GM12878 (cell line): Measurements from ENCODE around the gene HSPA12A. TPM values are rescaled to one million over a fixed set of nuclear protein-coding genes. Genes with fewer than 3 reads are reported as not detected.

Experiments
- ATAC-seq: fragments of 200-7000 bp; cut with Tn5 transposase; 3 replicates; pipeline ENCODE4 v1.9.1; 2020; ENCODE audit warnings: mild to moderate bottlenecking, moderate library complexity
- BruUV-seq: library from RNA; stranded (reverse); fragments of 400-500 nt; replicated peaks from 2 replicates; lab custom pipeline; 2021; lab: Mats Ljungman, UMichigan
- CTCF ChIA-PET: fragments of 300-600 bp; sonication (Branson Sonifier 250); formaldehyde crosslinking; extraction: SDS; loops from one replicate; lab custom pipeline; 2021; ENCODE audit warnings: inconsistent platforms; lab: Yijun Ruan, JAX
- POLR2A ChIA-PET: fragments of 350-600 bp; formaldehyde crosslinking; extraction: SDS; loops from one replicate; lab custom pipeline; 2021; ENCODE audit warnings: inconsistent platforms; lab: Charles Lee
- RAD21 ChIA-PET: fragments of 300-600 bp; sonication (Branson Sonifier 250); formaldehyde crosslinking; loops from one replicate; lab custom pipeline; 2023; ENCODE audit warnings: antibody characterized with exemption; ENCODE audit not compliant: unreplicated experiment; lab: Charles Lee
- SMC1A ChIA-PET: fragments of 300-600 bp; sonication (Branson Sonifier 250); formaldehyde crosslinking; loops from one replicate; lab custom pipeline; 2023; ENCODE audit not compliant: unreplicated experiment, uncharacterized antibody; lab: Charles Lee
- DNase-seq: peaks from one replicate; pipeline ENCODE4 v3.0.0-alpha.2; 2011; ENCODE audit warnings: low read depth, low spot score
- FAIRE-seq: peaks from 3 replicates; lab custom pipeline; 2011; peaks lifted over from hg19 to GRCh38; lab: Jason Lieb, UNC
- H2AFZ ChIP-seq: 2 replicates; pipeline ENCODE4 v1.6.0; 2011; ENCODE audit warnings: low read depth, low read length, control low read depth; ENCODE audit not compliant: control insufficient read depth
- H3K27ac ChIP-seq: 2 replicates; pipeline ENCODE4 v1.5.1; 2011; ENCODE audit warnings: control low read depth; ENCODE audit not compliant: control insufficient read depth, insufficient read depth
- H3K27me3 ChIP-seq, 2 experiments: replicated peaks in 1 of 2; 2 replicates each; pipeline versions ENCODE4 v1.6.0 to v1.6.1; 2011; ENCODE audit warnings: low read length in 1 of 2; ENCODE audit not compliant: control insufficient read depth in 2 of 2, insufficient read depth in 2 of 2
- H3K36me3 ChIP-seq, 2 experiments: 2 replicates each; pipeline ENCODE4 v1.5.1; 2011; ENCODE audit warnings: low read length in 1 of 2; ENCODE audit not compliant: control insufficient read depth in 2 of 2, insufficient read depth in 2 of 2
- H3K4me1 ChIP-seq: 2 replicates; pipeline ENCODE4 v1.6.1; 2011; ENCODE audit warnings: mild to moderate bottlenecking, low read length, moderate library complexity, mixed read lengths; ENCODE audit not compliant: control insufficient read depth, insufficient read depth
- H3K4me2 ChIP-seq: 2 replicates; pipeline ENCODE4 v1.6.0; 2011; ENCODE audit warnings: control low read depth; ENCODE audit not compliant: control insufficient read depth, insufficient read depth
- H3K4me3 ChIP-seq: fragments of 200-600 bp; sonication (generic); 2 replicates; pipeline ENCODE4 v1.5.1; 2016
- H3K79me2 ChIP-seq: 2 replicates; pipeline ENCODE4 v1.6.0; 2011; ENCODE audit warnings: low read length; ENCODE audit not compliant: control insufficient read depth, insufficient read depth
- H3K9ac ChIP-seq: 2 replicates; pipeline ENCODE4 v1.8.0; 2011; ENCODE audit warnings: low read length, control low read depth, mixed read lengths; ENCODE audit not compliant: control insufficient read depth, insufficient read depth
- H3K9me3 ChIP-seq: replicated peaks from 3 replicates; pipeline ENCODE4 v1.5.1; 2011; ENCODE audit warnings: mild to moderate bottlenecking, low read length; ENCODE audit not compliant: control insufficient read depth, insufficient read depth
- H4K20me1 ChIP-seq: 2 replicates; pipeline ENCODE4 v1.6.0; 2011; ENCODE audit not compliant: control insufficient read depth, insufficient read depth
- ATF3 ChIP-seq: IDR thresholded peaks from 2 replicates; pipeline ENCODE4 v1.6.1; 2011; ENCODE audit warnings: low read depth, mild to moderate bottlenecking, low read length, moderate library complexity, borderline replicate concordance; ENCODE audit errors: extremely low read depth
- CTCF ChIP-seq, 3 experiments: IDR thresholded peaks in 2 of 3; conservative IDR thresholded peaks in 1 of 3; 2 replicates each; pipeline ENCODE4 v1.5.1; 2011; ENCODE audit warnings: low read depth in 3 of 3, low read length in 3 of 3, mild to moderate bottlenecking in 3 of 3, control low read depth in 2 of 3, moderate library complexity in 2 of 3, inconsistent platforms in 1 of 3, mixed read lengths in 1 of 3; ENCODE audit not compliant: control insufficient read depth in 2 of 3, insufficient read depth in 1 of 3; ENCODE audit errors: extremely low read depth in 1 of 3
- HDAC6 ChIP-seq: fragments of 200-600 bp; sonication (generic); IDR thresholded peaks from one replicate; pipeline ENCODE4 v1.8.0; 2017; ENCODE audit warnings: antibody characterized with exemption; ENCODE audit not compliant: unreplicated experiment
- IRF5 ChIP-seq: fragments of 450-650 bp; IDR thresholded peaks from 2 replicates; pipeline ENCODE4 v1.6.1; 2017; ENCODE audit warnings: borderline replicate concordance
- JUNB ChIP-seq: IDR thresholded peaks from 2 replicates; pipeline ENCODE4 v1.6.1; 2016; ENCODE audit warnings: antibody characterized with exemption, mild to moderate bottlenecking
- MEF2A ChIP-seq: IDR thresholded peaks from 2 replicates; pipeline ENCODE4 v1.6.1; 2011; ENCODE audit warnings: low read depth, mild to moderate bottlenecking, low read length, moderate library complexity; ENCODE audit not compliant: insufficient read depth
- RFX5 ChIP-seq: IDR thresholded peaks from 2 replicates; pipeline ENCODE4 v1.6.1; 2011; ENCODE audit warnings: low read depth, low read length, improper control_type of control experiment
- SPI1 ChIP-seq: IDR thresholded peaks from 2 replicates; pipeline ENCODE4 v1.6.1; 2011; ENCODE audit warnings: low read depth, mild to moderate bottlenecking, low read length, moderate library complexity, borderline replicate concordance; ENCODE audit not compliant: insufficient read depth
- SREBF2 ChIP-seq: IDR thresholded peaks from 2 replicates; pipeline ENCODE4 v1.6.1; 2012; ENCODE audit warnings: mild to moderate bottlenecking, low read length
- ZNF274 ChIP-seq: IDR thresholded peaks from one replicate; pipeline ENCODE4 v1.8.0; 2011; ENCODE audit not compliant: insufficient read length, insufficient read depth
- WGBS: methylation state at CpG from one replicate; pipeline ENCODE4 v1.1.6; 2016; ENCODE audit warnings: low lambda C conversion rate; ENCODE audit not compliant: insufficient replicate concordance, insufficient coverage; ENCODE audit errors: missing lambda C conversion rate; 5-methylcytosine and 5-hydroxymethylcytosine counted together
- in situ Hi-C: fragments of 300-500 bp; cut with MboI; formaldehyde crosslinking; loops from 9 replicates; pipeline ENCODE4 v1.14.3; 2018; ENCODE audit warnings: mixed read lengths
- intact Hi-C: fragments of 100-400 bp; cut with micrococcal nuclease; formaldehyde crosslinking; loops from one replicate; pipeline ENCODE4 v1.14.2; 2022; ENCODE audit not compliant: unreplicated experiment
- polyA plus RNA-seq, 11 experiments: library from polyadenylated mRNA; depleted of rRNA in 4 of 11; unstranded in 6 of 11; stranded (reverse) in 5 of 11; fragments of >200 nt; fragmentation: Nextera tagmentation in 4 of 11; fragmentation: Illumina TruSeq in 1 of 11; extraction: Ambion mirVana in 4 of 11; extraction: Trizol in 1 of 11; gene quantifications; 1 replicate in 1 of 11; 2 replicates in 10 of 11; pipeline versions ENCODE4 v1.2.1 to v1.2.3, GENCODE V29; 2011 to 2016; ENCODE audit warnings: inconsistent platforms in 2 of 11, missing spikeins in 2 of 11, low read depth in 1 of 11
- total RNA-seq, 4 experiments: library from RNA; depleted of rRNA in 3 of 4; stranded (reverse); fragments of >200 nt in 3 of 4; fragmentation: Illumina TruSeq in 1 of 4; extraction: Trizol in 1 of 4; gene quantifications; 2 replicates each; pipeline versions ENCODE4 v1.2.1 to v1.2.3, GENCODE V29; 2013 to 2021

HSPA12A gene
- total and polyA plus RNA-seq, 10 of the 15 experiments (the other 5 are each of a cell fraction or from before 2014, with no cell fraction given), result 0.90 to 20.2 (median 2.8) TPM

GRCh38 chr10:116634126-116634975 is 108.0 kb downstream of the HSPA12A start:
- TF ChIP-seq SPI1, result no peak
- no peak for TF ChIP-seq ATF3
- no peak for TF ChIP-seq CTCF (IDR thresholded peaks at IDR 0.05 in 2 of 3, conservative IDR thresholded peaks at IDR 0.05 in 1 of 3; ENCODE audit: control insufficient read depth in 2 of 3, extremely low read depth in 1 of 3, insufficient read depth in 1 of 3, low read depth in 3 of 3, low read length in 3 of 3)
- TF ChIP-seq ZNF274, result no peak
- TF ChIP-seq HDAC6, result no peak
- no peak for TF ChIP-seq RFX5
- no peak for TF ChIP-seq JUNB
- no peak for TF ChIP-seq IRF5
- TF ChIP-seq SREBF2, result no peak
- TF ChIP-seq MEF2A, result no peak
- TF ChIP-seq, all 136 proteins: peak for 0
- ChIA-PET RAD21 (no interaction called here), SMC1A (no interaction called here), CTCF (no interaction called here), POLR2A (no interaction called here)
- H3K4me2 ChIP-seq, result no peak overlapping the region
- no peaks in the 10 kb centered on the region for H3K4me1 ChIP-seq
- FAIRE-seq (no peak), ATAC-seq (no peak), DNase-seq (no peak)
- intact Hi-C loops (no loop called here), in situ Hi-C loops (no loop called here)
- H3K27ac ChIP-seq, result no peak overlapping the region
- no peak overlapping the region for H2AFZ ChIP-seq
- no peaks in the 10 kb centered on the region for H4K20me1 ChIP-seq
- no peaks in the 10 kb centered on the region for H3K36me3 ChIP-seq
- 59% methylated on average over 11 of the region's 11 CpGs for WGBS
- H3K27me3 ChIP-seq, result no peaks in the 10 kb centered on the region
- BruUV-seq, result no TSS peak
- no peak overlapping the region for H3K4me3 ChIP-seq
- no peak overlapping the region for H3K9ac ChIP-seq
- no peaks in the 10 kb centered on the region for H3K79me2 ChIP-seq
- H3K9me3 ChIP-seq, result no peaks in the 10 kb centered on the region
